NCI-H1694 treated with DMSO at 0.1 percent for 48 hours (cell line): Measurements from ENCODE around the gene PPP4R1.
"Not testable (repeated sequence)": the region's sequence is repeated elsewhere in the genome, so short reads cannot be mapped to it uniquely, and the experiment has no call there.

Source experiments
- DNase-seq: peaks from one replicate; lab custom pipeline; 2025; lab: John Stamatoyannopoulos, UW

Gene PPP4R1

GRCh38 chr18:9630444-9630843 is 16.1 kb upstream of the PPP4R1 start:
- no peak for DNase-seq

DNA sequence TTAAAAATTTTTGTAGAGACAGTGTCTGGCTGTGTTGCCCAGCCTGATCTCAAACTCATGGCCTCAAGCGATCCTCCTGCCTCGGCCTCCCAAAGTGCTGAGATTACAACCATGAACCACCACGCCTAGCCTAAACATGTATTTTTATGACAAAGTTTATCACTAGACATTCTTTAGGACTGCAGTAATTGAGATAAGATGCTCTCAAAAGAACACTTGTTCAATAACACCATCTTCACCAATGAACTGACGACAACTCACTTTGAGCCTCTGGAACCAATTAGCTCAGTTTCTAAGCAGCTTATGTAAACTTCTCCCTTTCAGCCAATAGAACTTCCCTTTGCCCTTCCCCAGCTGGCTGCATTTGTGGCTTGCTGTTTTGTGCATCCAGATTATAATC is 15.3 kb upstream of the PPP4R1 start:
- DNase-seq: no peak

DNA sequence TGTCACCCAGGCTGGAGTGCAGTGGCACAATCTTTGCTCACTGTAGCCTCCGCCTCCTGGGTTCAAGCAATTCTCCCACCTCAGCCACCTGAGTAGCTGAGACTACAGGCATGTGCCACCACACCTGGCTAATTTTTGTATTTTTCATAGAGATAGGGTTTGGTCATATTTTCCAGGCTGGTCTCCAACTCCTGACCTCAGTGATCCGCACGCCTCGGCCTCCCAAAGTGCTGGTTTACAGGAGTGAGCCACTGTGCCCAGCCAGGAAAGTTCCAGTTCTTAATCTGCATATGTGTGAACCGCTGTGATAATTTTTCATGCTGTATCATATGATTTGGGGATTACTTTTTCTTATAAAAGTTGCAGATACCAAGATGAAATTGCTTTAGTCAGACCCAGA is 14.6 kb upstream of the PPP4R1 start:
- DNase-seq: no peak

- no peak for DNase-seq
These were observed 13.3 kb upstream of the PPP4R1 start for GRCh38 chr18:9627642-9628041.

DNA sequence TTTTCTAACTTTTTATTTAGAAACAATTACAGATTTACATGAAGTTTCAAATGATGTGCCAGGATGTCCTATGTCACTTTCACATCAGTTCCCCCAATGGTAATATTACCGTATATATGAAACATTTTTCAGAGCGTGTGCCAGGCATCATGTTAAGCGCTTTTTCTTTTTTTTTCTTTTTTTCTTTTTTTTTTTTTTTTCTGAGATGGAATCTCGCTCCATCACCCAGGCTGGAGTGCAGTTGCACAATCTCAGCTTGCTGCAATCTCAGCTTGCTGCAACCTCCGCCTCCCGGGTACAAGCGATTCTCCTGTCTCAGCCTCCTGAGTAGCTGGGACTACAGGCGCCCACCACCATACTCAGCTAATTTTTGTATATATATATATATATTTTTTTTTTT is 5.6 kb upstream of the PPP4R1 start:
- no peak for DNase-seq

DNA sequence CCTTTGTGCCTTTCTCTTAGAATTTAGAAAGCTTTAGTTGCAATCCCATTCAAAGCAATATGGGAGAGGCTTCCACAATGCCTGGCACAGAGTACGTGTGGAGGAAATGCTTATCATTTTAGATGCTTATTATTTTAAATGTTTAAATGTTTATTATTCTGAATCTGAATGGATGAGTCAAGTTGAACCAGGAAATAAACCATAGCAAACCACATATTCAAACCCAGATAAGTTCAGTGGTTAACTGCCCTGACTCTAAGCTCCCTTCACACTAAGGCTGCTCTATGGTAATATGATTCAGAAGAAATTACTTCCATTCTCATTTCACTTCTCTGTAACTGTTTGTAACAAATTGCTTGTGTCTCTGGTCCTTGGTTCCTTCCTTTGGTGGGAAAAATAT is 5.2 kb upstream of the PPP4R1 start:
- no peak for DNase-seq

GRCh38 chr18:9619056-9619455 is 4.7 kb upstream of the PPP4R1 start:
- no peak for DNase-seq

DNA sequence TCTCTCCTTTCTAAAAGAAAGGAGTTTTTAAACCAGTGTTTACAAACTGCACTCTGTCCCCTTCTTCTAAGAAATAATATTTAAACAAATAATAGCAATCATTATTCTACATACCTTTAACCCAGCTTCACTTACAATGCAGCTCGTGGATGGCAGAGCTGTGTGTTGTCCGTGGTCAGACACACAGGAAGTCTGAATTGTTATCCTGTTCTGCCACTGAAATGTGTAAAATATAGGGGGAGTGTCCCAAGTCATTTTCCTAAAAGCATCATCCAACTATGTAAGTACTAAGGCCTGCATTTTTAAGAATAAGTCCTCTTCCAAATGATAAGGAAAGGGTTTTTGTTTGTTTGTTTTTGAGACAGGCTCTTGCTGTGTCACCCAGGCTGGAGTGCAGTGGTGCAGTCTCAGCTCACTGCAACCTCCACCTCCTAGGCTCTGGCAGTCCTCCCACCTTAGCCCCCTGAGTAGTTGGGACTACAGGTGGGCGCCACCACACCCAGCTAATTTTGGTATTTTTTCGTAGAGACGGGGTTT is 2.7 kb upstream of the PPP4R1 start:
- no peak for DNase-seq

GRCh38 chr18:9616049-9616448 is 1.7 kb upstream of the PPP4R1 start:
- no peak for DNase-seq

GRCh38 chr18:9615280-9615797 is 980 bp upstream of the PPP4R1 start:
- DNase-seq: no peak

GRCh38 chr18:9613550-9614400 is 584 bp downstream of the PPP4R1 start:
- peak; percentile 4 for DNase-seq

DNA sequence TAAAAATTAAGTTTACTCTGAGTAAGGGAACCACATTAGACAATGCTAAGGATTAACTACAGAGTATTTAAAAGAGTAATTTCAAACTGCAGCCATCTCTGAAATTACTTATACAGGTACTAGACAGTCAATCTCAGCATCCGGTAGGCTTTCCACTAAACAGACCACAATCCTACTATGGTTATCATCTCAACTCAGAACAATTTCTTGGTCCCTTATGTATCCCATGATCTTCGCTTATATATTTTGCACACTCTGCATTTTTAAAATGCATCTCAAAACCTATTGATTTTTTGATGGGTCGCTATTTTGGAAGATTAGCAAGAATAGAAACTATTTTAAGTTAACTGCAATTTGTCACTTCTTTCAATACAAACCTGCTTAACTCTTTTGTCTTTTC is 1.4 kb downstream of the PPP4R1 start:
- no peak for DNase-seq

- peak; percentile 28 for DNase-seq
These were observed 2.0 kb downstream of the PPP4R1 start for GRCh38 chr18:9612215-9612830.

GRCh38 chr18:9609190-9609589 is 5.2 kb downstream of the PPP4R1 start:
- no peak for DNase-seq

- DNase-seq: no peak
These were observed 5.6 kb downstream of the PPP4R1 start for GRCh38 chr18:9608728-9609127.

- no peak for DNase-seq
These were observed 6.1 kb downstream of the PPP4R1 start for GRCh38 chr18:9608298-9608697.

GRCh38 chr18:9607111-9607510 is 7.2 kb downstream of the PPP4R1 start:
- DNase-seq: not testable (repeated sequence)

GRCh38 chr18:9606039-9606438 is 8.3 kb downstream of the PPP4R1 start:
- DNase-seq: no peak

GRCh38 chr18:9604348-9604747 is 10.0 kb downstream of the PPP4R1 start:
- DNase-seq: no peak

DNA sequence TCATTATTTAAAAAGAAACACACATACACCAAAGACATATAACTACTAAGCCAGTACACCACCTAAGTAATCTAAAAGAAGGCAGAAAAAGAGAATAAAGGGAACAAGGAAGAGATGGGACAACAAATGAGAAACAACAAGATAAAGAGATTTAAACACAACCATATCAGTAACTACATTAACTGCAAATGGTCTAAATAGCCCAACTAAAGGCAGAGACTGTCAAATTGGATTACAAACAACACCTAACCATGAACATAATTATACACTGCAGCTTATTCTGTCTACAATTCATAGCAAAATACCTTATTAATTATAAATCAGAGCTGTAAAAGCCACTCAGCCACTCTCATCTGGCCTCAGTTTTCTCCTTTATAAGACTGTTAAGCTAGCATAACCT is 15.0 kb downstream of the PPP4R1 start:
- no peak for DNase-seq

GRCh38 chr18:9597609-9598008 is 16.8 kb downstream of the PPP4R1 start:
- DNase-seq: no peak

- DNase-seq: no peak
These were observed 17.4 kb downstream of the PPP4R1 start for GRCh38 chr18:9596843-9597526.

GRCh38 chr18:9596226-9596625 is 18.1 kb downstream of the PPP4R1 start:
- DNase-seq: no peak
